Measurements from ENCODE around the gene TUBG1.

GRCh38 chr17:42659079-42659931 is 49.8 kb downstream of the TUBG1 start, which contains the start of gene TUBG2:
- TF ChIP-seq POLR2A (IDR thresholded peaks at IDR 0.05) (peak; percentile 53), EP300 (IDR thresholded peaks at IDR 0.05; ENCODE audit: low read depth) (no peak)
